Duodenal mucosa (tissue), 2 donors: ENCODE data around the gene DUSP22.

ENCODE experiments used
- H3K27ac ChIP-seq: one replicate; pipeline ENCODE4 v1.7.0; 2013; ENCODE audit warnings: low read depth, low read length
- H3K27me3 ChIP-seq, 2 donors: one replicate each; pipeline ENCODE4 v1.7.0; 2013; ENCODE audit warnings: low read length in 2 of 2, control low read depth in 1 of 2; ENCODE audit not compliant: insufficient read depth in 2 of 2, control insufficient read depth in 1 of 2
- H3K36me3 ChIP-seq, 2 donors: one replicate each; pipeline ENCODE4 v1.7.0; 2013; ENCODE audit warnings: low read length in 2 of 2, control low read depth in 1 of 2; ENCODE audit not compliant: insufficient read depth in 2 of 2, control insufficient read depth in 1 of 2
- H3K4me1 ChIP-seq, 2 donors: one replicate each; pipeline ENCODE4 v1.7.0; 2013; ENCODE audit warnings: low read length in 2 of 2, control low read depth in 1 of 2; ENCODE audit not compliant: insufficient read depth in 2 of 2, control insufficient read depth in 1 of 2
- H3K4me3 ChIP-seq, 2 donors: one replicate each; pipeline ENCODE4 v1.7.0; 2013; ENCODE audit warnings: low read length in 2 of 2, low read depth in 1 of 2
- H3K9ac ChIP-seq, 2 donors: one replicate each; pipeline ENCODE4 v1.7.0; 2013; ENCODE audit warnings: low read length in 2 of 2, low read depth in 1 of 2
- H3K9me3 ChIP-seq, 2 donors: one replicate each; pipeline ENCODE4 v1.7.0; 2013; ENCODE audit warnings: low read length in 2 of 2, control low read depth in 1 of 2; ENCODE audit not compliant: control insufficient read depth in 1 of 2

DUSP22 gene

GRCh38 chr6:352474-352873 is 60.2 kb downstream of the DUSP22 start:
- Histone ChIP-seq H3K9ac (no peak overlapping the region), H3K9me3 (peaks cover 0 to 10% of the 10 kb centered on the region in 2 donors), H3K36me3 (peaks cover 7 to 31% of the 10 kb centered on the region in 2 donors), H3K27ac (no peak overlapping the region), H3K4me1 (peaks cover 0 to 6% of the 10 kb centered on the region in 2 donors), H3K4me3 (no peak overlapping the region), H3K27me3 (no peaks in the 10 kb centered on the region)

DNA sequence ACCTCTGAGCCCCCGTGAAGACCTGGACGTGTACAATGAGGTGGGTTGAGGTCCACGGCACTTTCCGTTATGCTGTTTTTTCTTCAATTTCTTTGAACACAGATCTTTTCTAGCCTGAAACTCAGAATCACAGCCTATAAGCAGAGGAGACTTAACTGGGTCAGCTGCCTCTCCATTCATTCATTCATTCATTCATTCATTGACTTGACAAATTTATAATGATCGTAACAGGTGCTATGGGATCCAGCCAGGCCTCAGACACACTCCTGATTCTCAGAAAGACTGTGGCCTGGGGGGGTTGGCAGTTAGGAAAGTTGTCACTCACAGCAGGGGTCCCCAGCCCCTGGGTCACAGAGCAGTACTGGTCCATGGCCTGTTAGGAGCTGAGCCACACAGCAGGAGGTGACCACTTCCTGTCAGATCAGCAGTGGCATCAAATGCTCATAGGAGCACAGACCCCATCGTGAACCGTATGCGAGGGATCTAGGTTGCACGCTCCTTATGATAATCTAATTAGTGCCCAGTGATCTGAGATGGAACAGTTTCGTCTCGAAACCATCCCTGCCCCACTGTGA is 60.7 kb downstream of the DUSP22 start:
- peaks cover 0 to 3% of the 10 kb centered on the region in 2 donors for H3K27me3 ChIP-seq
- H3K27ac ChIP-seq, result no peak overlapping the region
- peaks cover 0 to 10% of the 10 kb centered on the region in 2 donors for H3K9me3 ChIP-seq
- peaks cover 0 to 1% of the 10 kb centered on the region in 2 donors for H3K4me1 ChIP-seq
- H3K4me3 ChIP-seq, result no peak overlapping the region
- no peak overlapping the region for H3K9ac ChIP-seq
- H3K36me3 ChIP-seq, result peaks cover 7 to 27% of the 10 kb centered on the region in 2 donors

- H3K9ac ChIP-seq, result no peak overlapping the region
- H3K9me3 ChIP-seq, result peaks cover 0 to 5% of the 10 kb centered on the region in 2 donors
- H3K4me1 ChIP-seq, result no peaks in the 10 kb centered on the region
- peaks cover 3 to 18% of the 10 kb centered on the region in 2 donors for H3K36me3 ChIP-seq
- H3K27me3 ChIP-seq, result peaks cover 0 to 4% of the 10 kb centered on the region in 2 donors
- H3K27ac ChIP-seq, result no peak overlapping the region
- no peak overlapping the region for H3K4me3 ChIP-seq
Measured at GRCh38 chr6:353642-354614, 61.6 kb downstream of the DUSP22 start.

- Histone ChIP-seq H3K9ac (no peak overlapping the region), H3K4me1 (no peaks in the 10 kb centered on the region)
Measured at GRCh38 chr6:354631-355280, 62.5 kb downstream of the DUSP22 start.

GRCh38 chr6:355373-356208 is 63.3 kb downstream of the DUSP22 start:
- Histone ChIP-seq H3K36me3 (peaks cover 0 to 9% of the 10 kb centered on the region in 2 donors), H3K4me3 (no peak overlapping the region), H3K4me1 (no peaks in the 10 kb centered on the region), H3K9me3 (peaks cover 0 to 5% of the 10 kb centered on the region in 2 donors), H3K27me3 (peaks cover 0 to 4% of the 10 kb centered on the region in 2 donors), H3K9ac (no peak overlapping the region), H3K27ac (no peak overlapping the region)

More at GRCh38 chr6:354631-355280, 62.5 kb downstream of the DUSP22 start:
- Histone ChIP-seq H3K27me3 (peaks cover 0 to 4% of the 10 kb centered on the region in 2 donors), H3K9me3 (peaks cover 0 to 5% of the 10 kb centered on the region in 2 donors), H3K27ac (no peak overlapping the region), H3K4me3 (no peak overlapping the region), H3K36me3 (peaks cover 0 to 10% of the 10 kb centered on the region in 2 donors)

- no peak overlapping the region for H3K4me3 ChIP-seq
- H3K9me3 ChIP-seq, result peaks cover 0 to 9% of the 10 kb centered on the region in 2 donors
- no peak overlapping the region for H3K27ac ChIP-seq
- peaks cover 0 to 4% of the 10 kb centered on the region in 2 donors for H3K27me3 ChIP-seq
- H3K36me3 ChIP-seq, result peaks cover 0 to 4% of the 10 kb centered on the region in 2 donors
- no peaks in the 10 kb centered on the region for H3K4me1 ChIP-seq
- H3K9ac ChIP-seq, result no peak overlapping the region
Measured at GRCh38 chr6:356828-357251, 64.6 kb downstream of the DUSP22 start.

GRCh38 chr6:357261-357790 is 65.0 kb downstream of the DUSP22 start:
- Histone ChIP-seq H3K27ac (no peak overlapping the region), H3K4me1 (no peaks in the 10 kb centered on the region), H3K9ac (no peak overlapping the region), H3K27me3 (peaks cover 0 to 4% of the 10 kb centered on the region in 2 donors), H3K9me3 (peaks cover 0 to 6% of the 10 kb centered on the region in 2 donors), H3K4me3 (no peak overlapping the region), H3K36me3 (peaks cover 0 to 1% of the 10 kb centered on the region in 2 donors)

DNA sequence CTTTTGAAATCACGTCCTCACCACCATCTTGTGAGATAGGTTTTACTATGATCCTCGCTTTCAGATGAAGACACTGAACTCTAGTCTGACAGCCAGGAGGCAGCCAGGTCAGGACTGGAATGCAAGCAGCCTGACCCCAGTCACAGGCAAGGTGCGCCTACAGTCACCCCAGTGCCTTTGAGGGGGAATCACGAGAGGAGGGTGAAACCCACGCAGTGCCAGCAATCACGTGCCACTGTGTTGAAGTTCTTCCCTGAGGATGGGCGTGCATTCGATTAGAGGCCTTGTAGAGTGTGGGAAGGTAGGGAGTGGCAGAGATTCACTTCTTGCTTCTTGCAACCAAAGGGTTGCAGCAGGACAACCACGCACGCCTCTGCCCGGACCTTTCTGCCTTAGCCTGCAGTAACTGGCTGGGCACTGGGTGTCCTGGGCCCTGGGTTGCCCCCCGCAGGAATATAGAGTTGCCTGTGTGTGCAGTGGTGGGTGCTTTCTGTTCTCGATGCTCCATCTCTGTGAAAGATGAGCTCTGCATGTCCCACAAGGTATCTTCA is 65.6 kb downstream of the DUSP22 start:
- H3K27ac ChIP-seq, result no peak overlapping the region
- H3K4me1 ChIP-seq, result no peaks in the 10 kb centered on the region
- H3K9me3 ChIP-seq, result peaks cover 0 to 4% of the 10 kb centered on the region in 2 donors
- H3K4me3 ChIP-seq, result no peak overlapping the region
- H3K27me3 ChIP-seq, result peaks cover 0 to 4% of the 10 kb centered on the region in 2 donors
- no peaks in the 10 kb centered on the region for H3K36me3 ChIP-seq
- H3K9ac ChIP-seq, result no peak overlapping the region

DNA sequence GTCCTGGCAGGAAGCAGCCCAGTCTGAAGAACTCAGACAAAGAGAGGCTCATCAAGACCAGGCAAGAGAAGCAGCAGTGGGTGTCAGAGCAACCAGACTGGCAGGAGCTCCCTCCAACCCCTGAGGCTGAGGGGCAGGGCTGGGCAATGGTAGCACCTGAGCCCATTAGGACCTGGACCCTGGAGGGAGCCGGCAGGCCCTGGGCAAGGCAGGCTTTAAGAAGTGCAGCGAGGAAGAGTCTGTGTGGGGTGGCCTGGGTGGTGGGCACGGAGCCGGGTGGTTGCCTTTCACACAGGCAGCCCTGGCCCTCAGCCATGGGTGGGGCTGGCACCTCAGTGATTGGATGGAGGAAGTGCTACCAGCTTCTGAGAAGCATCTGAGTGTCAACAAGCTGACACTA is 66.1 kb downstream of the DUSP22 start:
- no peak overlapping the region for H3K4me3 ChIP-seq
- peaks cover 0 to 4% of the 10 kb centered on the region in 2 donors for H3K9me3 ChIP-seq
- H3K27ac ChIP-seq, result no peak overlapping the region
- no peaks in the 10 kb centered on the region for H3K36me3 ChIP-seq
- H3K27me3 ChIP-seq, result peaks cover 0 to 4% of the 10 kb centered on the region in 2 donors
- H3K9ac ChIP-seq, result no peak overlapping the region
- H3K4me1 ChIP-seq, result no peaks in the 10 kb centered on the region
